ENCODE measurements around the gene CLSTN3.

DNA sequence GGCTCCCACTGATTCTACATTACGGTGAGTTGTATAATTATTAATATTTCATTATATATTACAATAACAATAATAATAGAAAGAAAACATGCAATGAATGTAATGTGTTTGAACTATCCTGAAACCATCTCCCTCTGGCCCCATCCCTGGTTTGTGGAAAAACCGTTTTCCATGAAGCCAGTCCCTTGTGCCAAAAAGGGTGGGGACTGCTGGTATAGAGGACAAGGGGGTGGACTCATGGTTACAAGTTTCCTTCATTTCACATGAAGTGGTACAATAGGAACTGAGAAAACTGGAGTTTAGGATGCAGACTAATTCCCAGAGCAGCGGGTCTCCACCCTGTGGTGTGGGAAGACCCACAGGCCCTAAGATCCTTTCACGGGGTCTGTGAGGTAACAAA is 18.1 kb upstream of the CLSTN3 start:
- no peak for TF ChIP-seq PCBP2 (IDR thresholded peaks at IDR 0.05; ENCODE audit: low read depth, low read length, poor library complexity, severe bottlenecking)
- no peak for TF ChIP-seq RFX5 (IDR thresholded peaks at IDR 0.05; ENCODE audit: low read depth, low read length)
- no peak for TF ChIP-seq NR3C1 (CRISPR knock-in tag; IDR thresholded peaks at IDR 0.05)
- TF ChIP-seq ZNF75A (CRISPR knock-in tag; IDR thresholded peaks at IDR 0.05), result no peak

Data from K562 (cell line).